ENCODE results near the gene RPA1. TPM values are rescaled to one million over a fixed set of nuclear protein-coding genes. Genes with fewer than 3 reads are reported as not detected.
A peak's percentile ranks its signal among the peaks of the same experiment; 100 is the strongest.

The RPA1 gene
- total RNA-seq, 1 experiment from 2014 or later: 158 TPM

GRCh38 chr17:1829216-1829591, 601 bp upstream of the RPA1 start:
- Mint-ChIP-seq H3K36me3 (peaks cover 29% of the 10 kb centered on the region), H3K4me1 (peaks cover 10% of the 10 kb centered on the region), H3K4me3 (peak overlapping the region; percentile 92), H3K27me3 (ENCODE audit: low read depth) (no peaks in the 10 kb centered on the region), H3K9me3 (no peaks in the 10 kb centered on the region), H3K27ac (peak overlapping the region; percentile 57)
- CTCF ChIA-PET: interaction anchor here (0.6 to 1.6 kb wide), 10 partner anchors 11 to 251 kb away, joined by 3 to 6 read pairs (median 4); partner anchors contain the start of gene SERPINF1
- ATAC-seq: peak; percentile 18
- POLR2A ChIA-PET: interaction anchor here (0.6 to 0.8 kb wide), 4 partner anchors 14 to 112 kb away, joined by 3 to 4 read pairs (median 4); no protein-coding TSS in a partner anchor
- DNase-seq (ENCODE audit: low spot score): peak; percentile 23
- no peak for TF ChIP-seq E2F1 (CRISPR knock-in tag; IDR thresholded peaks at IDR 0.05)

GRCh38 chr17:1830288-1830687, 483 bp downstream of the RPA1 start:
- no peak for DNase-seq (ENCODE audit: low spot score)
- TF ChIP-seq ARID4B (CRISPR knock-in tag; IDR thresholded peaks at IDR 0.05; ENCODE audit: borderline replicate concordance) (0 out of 2 replicates have a peak, but pooled peaks have one; percentile 14), TP53 (CRISPR knock-in tag; IDR thresholded peaks at IDR 0.05) (no peak)
- ChIA-PET POLR2A (no interaction called here), CTCF (interaction anchor here (1.0 to 1.6 kb wide), 3 partner anchors 9 to 46 kb away, joined by 3 to 5 read pairs (median 4); no protein-coding TSS in a partner anchor)
- no peak for ATAC-seq
- peaks cover 22% of the 10 kb centered on the region for H3K36me3 Mint-ChIP-seq
- no peaks in the 10 kb centered on the region for H3K27me3 Mint-ChIP-seq (ENCODE audit: low read depth)
- H3K9me3 Mint-ChIP-seq: no peaks in the 10 kb centered on the region
- H3K4me3 Mint-ChIP-seq: peak overlapping the region; percentile 92
- peaks cover 10% of the 10 kb centered on the region for H3K4me1 Mint-ChIP-seq
- H3K27ac Mint-ChIP-seq: peak overlapping the region; percentile 51

GRCh38 chr17:1834380-1835149, 4.8 kb downstream of the RPA1 start:
- no peaks in the 10 kb centered on the region for H3K27me3 Mint-ChIP-seq (ENCODE audit: low read depth)
- no peak overlapping the region for H3K4me3 Mint-ChIP-seq
- DNase-seq (ENCODE audit: low spot score): no peak
- H3K27ac Mint-ChIP-seq: peak overlapping the region; percentile 44; the same call in 1 of the 2 replicates
- ChIA-PET CTCF (interaction anchor here (1.4 kb wide), 1 partner anchor 31 kb away, joined by 3 read pairs; no protein-coding TSS in a partner anchor), POLR2A (interaction anchor here (0.7 kb wide), 1 partner anchor 161 kb away, joined by 3 read pairs; no protein-coding TSS in a partner anchor)
- H3K9me3 Mint-ChIP-seq: no peaks in the 10 kb centered on the region; the same call in 1 of the 2 replicates
- no peak for ATAC-seq
- peaks cover 4% of the 10 kb centered on the region for H3K4me1 Mint-ChIP-seq
- TF ChIP-seq ZNF219 (CRISPR knock-in tag; IDR thresholded peaks at IDR 0.05; ENCODE audit: borderline replicate concordance) (no peak), RELA (CRISPR knock-in tag; IDR thresholded peaks at IDR 0.05; ENCODE audit: borderline replicate concordance) (no peak), ZNF121 (CRISPR knock-in tag; IDR thresholded peaks at IDR 0.05) (no peak), MLX (CRISPR knock-in tag; IDR thresholded peaks at IDR 0.05) (no peak), NFE2L1 (CRISPR knock-in tag; IDR thresholded peaks at IDR 0.05) (no peak), NFATC4 (CRISPR knock-in tag; IDR thresholded peaks at IDR 0.05) (no peak), ZNF416 (CRISPR knock-in tag; IDR thresholded peaks at IDR 0.05) (no peak), GTF2I (CRISPR knock-in tag; conservative IDR thresholded peaks at IDR 0.05) (no peak), USF1 (CRISPR knock-in tag; IDR thresholded peaks at IDR 0.05) (no peak), E2F5 (CRISPR knock-in tag; IDR thresholded peaks at IDR 0.05) (no peak), ZNF532 (CRISPR knock-in tag; IDR thresholded peaks at IDR 0.05; ENCODE audit: borderline replicate concordance) (no peak), FOXJ3 (CRISPR knock-in tag; IDR thresholded peaks at IDR 0.05; ENCODE audit: borderline replicate concordance) (no peak)
- peaks cover 17% of the 10 kb centered on the region for H3K36me3 Mint-ChIP-seq

Data from WTC11 (cell line).